M059J (cell line): ENCODE results near the gene CCDC85A. TPM values are rescaled to one million over a fixed set of nuclear protein-coding genes. Genes with fewer than 3 reads are reported as not detected.
A peak's percentile ranks its signal among the peaks of the same experiment; 100 is the strongest.

Experiments
- DNase-seq: peaks from one replicate; pipeline ENCODE4 v3.0.0-alpha.2; 2012; ENCODE audit warnings: low read depth
- total RNA-seq: library from RNA; depleted of rRNA; stranded (reverse); fragments of >200 nt; shearing (Covaris generic); gene quantifications from 2 replicates; pipeline ENCODE4 v1.2.3, GENCODE V29; 2014

The CCDC85A gene
- total RNA-seq, 1 experiment from 2014 or later, result 23.3 TPM

DNA sequence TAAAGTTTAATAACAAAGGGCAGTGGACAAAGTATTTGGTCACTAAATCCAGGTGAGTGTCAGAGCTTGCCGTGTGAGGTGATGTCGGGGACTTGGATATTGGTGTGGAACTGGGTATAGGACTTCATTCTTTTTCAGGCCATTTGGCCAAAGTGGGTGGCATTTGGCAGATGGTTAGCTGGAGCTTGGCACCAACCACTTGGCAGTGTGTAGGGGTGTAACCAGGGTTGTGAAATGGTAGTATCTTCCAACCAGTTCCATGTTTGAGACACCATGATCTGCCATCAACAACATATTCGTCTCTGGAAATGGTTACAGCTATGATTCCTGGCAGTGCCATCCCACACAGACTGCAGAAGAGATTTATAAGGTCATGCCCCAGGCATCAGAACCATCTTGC, 113.9 kb downstream of the CCDC85A start:
- DNase-seq, result peak; percentile 33

DNA sequence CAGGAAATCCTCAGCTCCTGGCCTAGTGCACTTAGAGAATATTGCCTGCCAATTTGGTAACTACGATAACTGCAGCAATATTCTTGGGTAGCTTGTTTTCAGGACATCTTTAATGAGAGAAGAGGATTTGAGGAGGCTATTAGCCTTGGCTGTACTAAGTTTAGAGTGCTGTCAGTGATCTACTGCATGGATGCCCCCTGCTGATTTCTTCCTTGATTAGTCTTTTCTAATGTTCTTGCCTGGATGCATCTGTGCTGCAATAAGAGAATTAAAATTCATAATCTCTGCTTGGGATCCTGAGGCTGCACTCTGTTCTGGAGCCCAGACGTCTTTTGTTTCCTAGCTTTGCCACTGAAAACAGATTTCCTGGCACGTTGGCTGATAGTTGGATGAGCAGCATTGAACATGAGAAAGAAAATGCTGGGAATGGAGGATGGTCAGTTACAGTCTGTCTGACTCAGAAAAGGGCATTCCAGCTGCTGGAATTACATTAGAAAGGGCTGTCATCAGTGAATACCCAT, 115.4 kb downstream of the CCDC85A start:
- DNase-seq, result peak; percentile 43

DNA sequence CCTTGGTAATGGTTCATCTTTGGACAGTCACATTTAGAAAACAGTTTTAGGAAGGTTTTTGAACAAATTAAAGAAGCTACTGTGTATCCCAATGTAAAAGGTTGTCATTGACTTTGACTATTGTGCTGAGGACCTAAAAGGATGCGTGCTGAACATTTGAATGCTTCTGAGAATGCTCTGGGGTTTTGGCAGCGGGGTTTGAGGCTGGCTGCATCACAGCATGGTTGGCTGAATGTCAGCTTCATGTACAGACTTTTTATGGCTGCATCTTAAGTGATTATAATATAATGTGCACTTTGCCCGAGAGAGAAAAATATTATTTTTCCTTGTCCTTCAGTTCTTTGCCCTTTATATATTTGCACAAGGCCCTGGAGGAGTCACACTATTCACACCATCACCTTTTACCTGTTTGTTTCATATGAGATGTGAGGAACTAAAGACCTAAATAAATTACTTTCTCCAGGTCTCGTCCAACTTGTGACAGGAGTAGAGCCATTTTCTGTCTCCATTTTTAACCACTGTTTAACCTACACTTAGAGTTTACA, 125.9 kb downstream of the CCDC85A start:
- DNase-seq, result no peak

DNA sequence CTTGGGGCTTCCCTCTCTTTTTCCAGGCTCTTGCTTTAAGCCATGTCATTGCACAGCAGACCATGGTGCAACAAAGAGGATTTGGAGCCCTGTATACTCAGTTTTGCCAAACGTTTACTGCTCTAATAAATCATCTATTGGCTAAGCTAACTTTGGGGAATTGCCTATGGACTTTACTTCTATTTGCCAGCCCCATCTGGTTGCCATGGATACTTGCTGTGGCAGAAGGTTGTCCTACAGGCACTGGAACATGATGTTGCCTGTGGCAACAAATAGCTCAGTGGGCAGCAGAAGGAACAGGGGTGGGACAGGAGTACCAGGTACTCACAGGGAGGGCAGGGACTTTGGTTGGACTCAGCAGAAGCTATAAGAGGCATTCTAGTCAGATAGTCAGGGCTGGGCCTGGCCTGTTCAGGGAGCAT, 129.7 kb downstream of the CCDC85A start:
- peak; percentile 33 for DNase-seq

DNA sequence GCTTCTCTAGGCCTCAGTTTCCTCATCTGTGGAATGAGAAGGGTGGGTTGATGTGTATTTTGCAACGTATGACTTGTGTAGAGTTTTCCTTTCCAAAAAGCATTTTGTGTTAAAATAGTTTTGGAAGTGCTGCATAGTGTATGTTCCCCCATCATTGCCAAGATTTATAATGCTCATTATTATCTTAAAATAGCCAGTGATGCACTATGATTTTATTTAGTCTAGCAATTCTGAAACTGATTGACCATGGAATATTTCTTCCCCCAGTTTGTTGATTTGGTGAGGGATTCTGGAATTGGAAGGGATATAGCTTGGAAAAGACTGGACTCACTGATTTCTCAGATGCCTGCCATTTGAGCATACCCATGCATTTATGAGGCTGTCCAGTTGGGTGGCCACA, 130.6 kb downstream of the CCDC85A start:
- no peak for DNase-seq

DNA sequence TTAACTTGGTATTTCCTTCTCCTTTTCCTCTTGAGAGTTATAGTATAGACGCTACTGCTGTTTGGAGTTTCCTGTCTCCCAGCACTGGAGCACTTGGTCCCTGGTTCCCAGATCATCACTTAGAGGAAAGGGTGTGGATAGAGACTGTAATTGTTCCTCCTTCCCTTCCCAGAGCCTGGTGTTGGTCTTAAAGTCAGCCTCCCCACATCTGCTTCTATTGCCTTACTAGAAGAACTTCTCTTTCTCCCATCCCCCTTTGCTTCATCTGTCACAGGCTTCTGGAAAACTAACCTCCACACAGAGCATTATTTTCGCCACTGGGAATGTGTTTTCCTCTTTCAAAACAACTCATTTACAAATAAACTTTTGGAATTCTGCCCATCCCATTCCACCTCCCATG, 131.0 kb downstream of the CCDC85A start:
- no peak for DNase-seq

DNA sequence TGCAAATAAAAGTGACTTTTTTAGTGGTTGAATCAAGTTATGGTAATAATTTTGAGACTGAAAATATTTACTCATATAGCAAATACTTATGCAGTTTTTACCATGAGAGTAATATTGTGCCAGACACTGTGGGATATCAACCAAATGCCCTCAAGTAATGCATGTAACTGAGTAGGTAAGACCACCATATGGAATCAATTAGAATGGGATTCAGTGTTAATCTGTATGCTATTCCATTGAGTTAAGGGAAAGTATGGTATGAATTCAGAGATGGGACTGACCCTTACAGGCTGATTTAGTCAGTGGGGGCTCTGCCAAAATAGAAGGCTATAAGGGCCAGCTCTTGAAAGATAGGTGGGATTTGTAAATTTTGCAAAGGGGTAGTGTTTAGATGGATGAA, 131.6 kb downstream of the CCDC85A start:
- DNase-seq, result no peak

DNA sequence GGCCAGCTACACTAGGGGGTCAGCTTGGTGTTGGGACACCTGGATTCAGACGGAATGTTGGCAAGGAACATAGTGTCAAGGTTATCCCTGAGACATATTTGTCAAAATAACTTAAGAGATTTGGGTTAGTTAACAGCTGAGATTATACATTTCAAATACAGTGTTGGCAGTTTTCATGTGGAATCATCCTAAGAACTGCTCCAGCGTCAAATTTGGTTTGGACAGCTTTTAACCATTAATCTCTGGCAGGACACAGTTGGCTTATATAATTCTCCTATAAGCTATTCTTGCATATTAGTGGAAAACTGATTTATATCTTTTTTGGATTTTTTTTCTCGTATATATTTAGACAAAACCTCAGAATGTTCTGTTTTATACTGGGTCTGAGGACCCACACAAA, 132.2 kb downstream of the CCDC85A start:
- no peak for DNase-seq

DNA sequence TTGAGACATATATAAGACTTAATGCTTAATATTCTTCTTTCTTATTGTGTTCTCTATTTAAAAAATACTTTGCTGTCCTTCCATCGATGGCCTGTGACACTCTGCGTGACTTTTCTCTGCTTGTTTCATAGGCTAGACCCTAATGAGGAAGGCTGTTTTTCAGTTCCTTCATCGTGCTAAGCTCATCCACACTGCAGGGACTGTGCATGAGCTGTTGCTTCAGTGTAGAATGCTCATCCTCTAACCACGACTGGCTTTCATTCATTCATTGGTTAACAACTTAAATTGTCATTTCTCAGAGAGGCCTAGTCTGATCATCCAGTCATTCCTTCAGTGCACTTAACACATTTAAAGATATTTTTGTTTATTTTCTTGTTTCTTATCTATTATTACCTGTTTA, 134.4 kb downstream of the CCDC85A start:
- DNase-seq, result no peak

DNA sequence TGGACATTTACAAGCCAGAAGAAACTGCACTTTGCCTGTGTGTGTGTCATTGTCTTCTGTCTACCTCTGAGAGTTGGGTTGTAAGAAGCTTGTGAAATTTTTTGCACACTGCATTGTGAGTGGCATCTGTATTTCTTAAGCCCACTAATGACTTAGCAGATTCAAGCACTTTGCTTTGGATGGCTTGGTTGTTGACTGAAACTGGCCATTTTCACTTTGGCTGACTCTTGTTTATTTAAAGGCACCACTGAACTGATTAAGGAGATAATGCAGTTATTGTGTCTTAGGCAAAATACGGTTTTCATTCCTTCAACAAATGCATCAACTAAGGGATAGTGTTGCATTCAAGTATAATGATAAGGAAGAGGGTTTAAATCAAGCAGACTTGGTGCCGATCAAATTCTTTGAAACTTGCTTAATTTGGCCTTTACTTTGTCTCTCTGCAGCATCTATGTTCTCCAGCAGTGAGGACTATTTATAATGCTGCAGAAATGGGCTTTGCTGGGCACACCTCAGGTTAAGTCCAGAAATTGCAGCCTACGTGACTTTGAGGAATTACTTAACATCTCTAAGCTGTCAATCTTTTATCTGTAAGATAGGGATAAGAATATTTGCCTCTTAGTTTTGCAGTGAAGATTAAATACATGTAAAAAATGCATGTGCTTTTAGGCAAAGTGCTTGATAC, 142.0 kb downstream of the CCDC85A start:
- peak; percentile 26 for DNase-seq

DNA sequence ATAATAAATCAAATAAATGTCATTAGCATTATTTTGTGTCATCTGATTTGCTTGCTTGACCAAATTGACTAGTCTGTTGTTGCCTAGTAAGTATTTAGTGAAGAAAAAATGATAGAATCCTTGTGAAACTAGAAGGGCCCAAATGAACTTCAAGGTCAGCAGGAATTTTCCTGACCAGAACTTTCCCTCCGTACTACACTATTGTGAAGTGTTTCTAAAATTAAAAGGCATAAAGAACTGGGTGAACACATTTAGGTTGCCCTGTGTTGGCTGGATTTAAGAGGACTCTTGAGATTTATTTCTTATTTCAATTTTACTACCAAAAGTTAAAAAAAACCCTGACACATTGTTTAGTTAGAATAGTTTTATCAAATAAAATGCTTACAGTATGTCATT, 142.6 kb downstream of the CCDC85A start:
- no peak for DNase-seq

DNA sequence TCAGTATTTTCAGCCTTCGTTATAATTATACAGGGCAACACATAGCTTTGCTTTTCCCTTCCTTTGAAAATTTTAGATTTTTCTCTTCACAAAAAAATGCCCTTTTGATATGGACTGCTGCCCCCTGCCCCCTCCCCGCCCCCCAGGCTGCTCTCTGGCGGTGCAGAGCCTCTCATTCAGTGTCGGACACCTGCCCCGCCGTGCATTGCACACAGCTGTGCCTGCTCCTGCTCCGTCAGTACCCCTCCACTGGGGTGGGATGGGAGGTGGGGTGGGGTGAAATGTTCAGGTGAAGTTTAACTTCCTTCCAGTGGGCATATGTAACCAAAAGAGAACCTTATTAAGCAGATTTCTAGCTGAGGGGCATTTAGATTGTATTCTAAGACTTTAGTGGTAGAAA, 148.0 kb downstream of the CCDC85A start:
- DNase-seq, result no peak

DNA sequence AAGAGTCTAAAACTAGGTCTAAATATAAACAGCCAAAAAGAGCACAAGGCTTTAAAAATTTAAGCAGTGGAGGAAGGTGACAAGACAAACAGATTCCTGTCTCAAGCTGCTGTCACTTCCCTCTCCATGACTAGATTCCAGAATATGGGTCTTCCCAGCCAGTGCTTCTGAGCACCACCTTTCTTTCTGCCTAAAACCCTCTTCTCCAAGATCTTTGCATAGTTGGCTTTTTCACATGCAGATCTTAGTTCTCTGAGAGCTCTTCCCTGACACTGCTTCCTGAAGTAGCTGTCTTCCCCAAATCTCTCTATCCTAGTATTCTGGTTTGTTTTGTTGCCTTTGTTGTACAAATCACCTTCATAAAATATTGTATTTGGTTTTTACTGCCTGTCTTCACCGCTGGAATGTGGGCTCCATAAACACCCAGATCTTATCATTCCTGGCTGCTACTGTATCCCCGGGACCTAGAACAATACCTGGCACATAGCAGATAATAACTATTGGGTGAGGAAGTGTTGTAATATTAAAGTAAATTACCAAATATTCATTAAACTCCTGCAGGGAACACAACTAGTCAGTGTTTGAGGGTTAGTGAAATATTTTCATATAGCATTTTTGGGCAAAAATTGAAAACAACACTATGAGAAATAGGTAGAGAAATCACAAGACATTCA, 150.2 kb downstream of the CCDC85A start:
- peak; percentile 65 for DNase-seq

DNA sequence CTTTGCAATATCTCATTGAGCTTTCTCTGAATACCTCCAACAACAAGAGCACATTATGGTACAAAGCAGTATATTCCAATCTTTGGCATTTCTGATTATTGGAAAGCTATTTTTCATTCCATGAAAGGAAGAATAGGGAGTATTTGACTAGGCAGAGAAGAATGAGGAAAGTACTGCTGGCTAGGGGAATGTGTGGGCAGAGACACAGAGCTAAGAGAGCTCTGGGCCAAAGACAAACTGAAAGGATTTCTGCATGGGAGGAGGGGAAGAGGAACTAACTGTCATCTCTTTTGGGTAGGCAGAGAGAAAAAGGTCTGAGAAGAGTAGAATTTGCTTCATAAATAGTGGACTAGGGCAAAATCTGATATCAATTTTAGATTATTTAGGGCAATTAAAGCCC, 150.8 kb downstream of the CCDC85A start:
- peak; percentile 25 for DNase-seq

DNA sequence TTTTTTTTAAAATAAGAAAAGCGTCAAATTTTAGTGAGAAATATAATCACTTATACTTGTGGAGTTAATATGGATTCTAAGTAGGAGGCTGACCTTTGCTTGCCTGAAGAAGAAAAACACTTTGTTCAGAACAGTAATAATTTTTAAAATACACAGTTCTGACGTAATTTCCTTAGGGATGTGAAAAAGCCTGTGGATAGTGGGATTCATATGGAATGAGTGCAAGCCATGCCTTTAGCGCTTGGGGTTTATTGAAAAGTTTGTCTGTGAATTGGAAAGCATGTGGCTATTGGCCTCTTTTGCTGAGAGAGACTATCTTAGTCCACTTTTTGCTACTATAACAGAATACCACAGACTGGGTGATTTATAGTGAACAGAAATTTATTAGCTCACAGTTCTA, 151.3 kb downstream of the CCDC85A start:
- no peak for DNase-seq

DNA sequence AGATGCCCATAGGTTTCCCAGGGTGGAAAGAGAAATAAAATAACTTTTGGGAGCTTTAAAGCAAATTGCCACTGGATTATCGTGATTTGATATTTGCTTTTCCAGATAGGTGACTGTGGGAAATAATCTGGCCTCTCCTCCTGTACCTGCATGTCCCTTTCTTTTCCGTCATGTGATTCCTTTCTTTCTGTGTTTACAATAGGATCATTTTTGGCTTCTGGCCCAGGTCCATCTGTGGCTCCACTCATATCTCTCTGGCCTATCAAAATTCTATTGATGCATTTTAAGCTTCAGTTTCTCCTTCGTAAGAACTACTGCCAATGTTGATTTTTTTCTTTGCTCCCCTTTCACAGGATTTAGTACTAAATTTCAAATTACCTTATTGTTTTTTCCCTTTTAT, 153.6 kb downstream of the CCDC85A start:
- peak; percentile 30 for DNase-seq

DNA sequence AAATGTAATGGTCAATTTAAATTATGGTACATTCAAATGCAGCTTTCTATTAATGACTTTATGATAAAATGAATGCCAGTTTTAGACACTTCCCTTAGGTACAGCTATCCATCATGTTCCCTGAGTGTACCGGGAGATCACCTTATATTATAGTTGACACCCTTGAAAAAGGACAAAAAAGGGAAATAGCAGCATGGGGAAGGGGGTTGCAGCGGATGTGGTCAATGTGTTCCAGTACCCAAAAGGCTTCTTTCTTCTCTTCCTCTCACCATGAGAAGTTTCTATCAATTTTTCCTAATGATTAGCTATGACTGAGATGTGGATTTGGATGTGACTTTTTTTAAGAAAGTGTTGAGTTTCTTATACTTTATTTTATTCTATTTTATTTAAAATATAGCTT, 154.4 kb downstream of the CCDC85A start:
- no peak for DNase-seq

DNA sequence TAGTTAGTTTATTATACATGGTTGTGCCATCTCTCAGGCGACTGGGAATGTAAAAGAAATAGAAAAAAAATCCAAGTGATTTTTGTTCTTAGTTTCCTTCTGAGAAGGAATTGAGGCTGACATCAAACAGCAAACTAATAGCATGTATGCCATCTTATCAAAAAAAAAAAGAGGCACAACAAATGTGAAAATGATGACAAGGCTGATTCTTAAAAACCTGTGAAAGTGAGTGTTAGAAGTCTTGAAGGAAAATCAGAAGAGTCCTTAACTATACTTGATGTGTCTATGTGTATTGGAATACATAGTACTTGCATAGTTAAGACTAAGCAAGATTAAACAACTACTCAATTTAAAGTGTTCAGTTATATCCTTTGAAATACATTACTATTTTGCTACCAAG, 161.0 kb downstream of the CCDC85A start:
- DNase-seq, result no peak

DNA sequence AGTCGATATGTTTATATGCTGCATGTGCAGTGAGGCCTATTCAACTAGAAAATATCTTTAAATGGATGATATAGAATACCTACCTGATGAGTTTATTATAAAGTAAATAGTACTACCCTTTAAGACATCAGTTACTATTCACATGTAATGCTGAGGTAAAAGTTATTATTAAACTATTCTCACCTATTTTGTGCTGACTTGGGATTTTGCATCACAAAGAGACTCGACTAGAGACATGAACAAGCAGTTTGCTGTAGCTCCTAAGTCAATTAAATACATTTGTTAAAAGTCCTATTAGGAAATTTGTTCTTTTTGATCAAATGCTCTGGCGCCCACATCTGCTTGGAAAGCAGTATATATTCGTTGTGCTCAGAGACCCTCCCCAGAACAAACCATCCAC, 164.1 kb downstream of the CCDC85A start:
- no peak for DNase-seq

DNA sequence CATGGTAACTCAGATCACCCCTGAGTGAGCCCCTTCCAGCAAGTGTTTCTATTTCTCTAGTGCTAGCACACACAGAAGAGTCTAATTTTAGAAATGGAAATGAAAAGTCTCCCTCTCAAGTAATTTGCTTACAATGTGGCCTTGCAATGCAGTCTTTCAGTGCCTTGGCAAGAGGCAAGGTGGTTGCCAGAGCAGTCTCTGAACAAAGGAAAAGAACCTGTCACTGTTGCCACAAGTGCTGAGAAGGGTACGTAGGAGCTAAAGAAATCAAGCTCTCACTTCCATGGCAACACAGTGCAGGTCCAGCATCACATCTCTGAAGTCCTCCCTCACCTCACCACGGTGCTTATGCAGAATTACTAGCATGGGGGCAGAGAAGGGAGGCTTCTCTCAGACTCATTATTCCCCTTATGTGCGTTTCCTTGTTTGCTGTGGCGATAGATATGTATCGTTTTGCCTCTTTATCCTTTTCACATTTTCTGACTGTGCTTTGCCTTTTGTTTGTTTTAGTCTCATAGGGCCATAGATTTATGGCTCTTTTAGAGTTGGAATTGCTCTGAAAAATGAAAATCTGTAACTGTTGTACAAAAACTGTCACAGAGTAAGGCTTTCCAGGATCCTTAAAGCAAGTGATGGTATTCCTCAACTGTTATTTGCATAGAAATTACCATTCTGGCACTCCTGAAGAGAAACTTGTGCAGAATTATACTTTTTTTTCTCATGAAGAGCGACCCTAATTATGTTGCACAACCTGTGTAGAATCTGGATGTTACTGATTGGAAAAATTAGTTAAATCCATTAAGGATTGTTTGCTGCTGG, 164.8 kb downstream of the CCDC85A start:
- DNase-seq, result peak; percentile 34

DNA sequence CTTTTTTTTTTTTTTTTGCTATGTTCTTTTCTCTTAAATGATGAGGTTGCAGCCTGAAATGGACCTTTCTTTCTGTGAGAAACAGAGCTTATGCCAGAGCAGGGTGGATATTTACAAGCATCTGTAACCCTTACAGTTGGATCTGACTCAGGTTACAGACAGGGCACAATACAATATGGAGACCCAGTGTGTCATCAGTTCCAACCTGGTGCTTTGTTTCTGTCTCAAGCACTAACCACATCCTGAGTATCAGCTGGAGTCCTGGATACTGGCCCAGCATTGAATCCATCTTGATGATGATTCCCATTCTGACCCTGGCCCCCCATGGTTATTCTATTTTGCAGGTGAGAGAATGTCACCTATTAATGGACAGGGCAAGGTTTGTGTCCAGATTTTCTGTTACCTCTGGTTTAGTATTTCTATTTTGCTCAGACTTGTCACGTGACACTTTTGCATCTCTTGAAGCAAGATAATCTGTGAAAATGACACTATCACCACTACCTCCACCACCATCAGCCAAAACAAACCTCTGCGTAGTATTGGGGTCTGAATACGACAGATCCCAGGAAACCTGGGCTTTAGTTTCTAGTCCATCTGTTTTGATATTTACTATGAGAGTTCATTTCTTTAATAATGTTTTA, 174.0 kb downstream of the CCDC85A start:
- DNase-seq, result peak; percentile 78

DNA sequence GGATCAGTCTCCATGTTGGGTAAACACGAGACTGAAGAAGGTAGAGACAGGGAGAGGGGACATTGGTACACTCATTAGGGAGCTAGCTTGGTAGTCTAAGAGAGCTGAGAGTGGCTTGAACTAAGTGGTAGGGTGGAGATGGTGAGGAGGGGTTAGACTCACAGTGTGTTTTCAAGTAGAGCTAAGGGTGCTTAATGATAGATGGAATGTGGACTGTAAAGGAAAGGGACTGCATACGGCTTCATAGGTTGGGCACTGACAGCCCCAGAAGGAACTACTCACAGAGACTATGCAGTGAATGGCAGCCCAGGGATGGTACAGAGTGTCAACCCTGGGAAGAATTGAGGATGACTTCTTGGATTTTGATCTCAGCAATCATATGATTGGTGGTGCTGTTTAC, 178.1 kb downstream of the CCDC85A start:
- no peak for DNase-seq
